Activated CD4-positive, alpha-beta memory T cell treated with anti-CD3 and anti-CD28 coated beads, Interleukin-2, amount 10 ng/mL, durations not matched to agents 7 days and 5 days (primary cell): Measurements from ENCODE around the gene INPP5F. TPM values are rescaled to one million over a fixed set of nuclear protein-coding genes. Genes with fewer than 3 reads are reported as not detected.

Experiments used
- CTCF ChIA-PET: fragments of 350-600 bp; sonication (Branson Sonifier 250); formaldehyde crosslinking; loops from one replicate; lab custom pipeline; 2021; ENCODE audit warnings: antibody characterized with exemption, inconsistent platforms; lab: Charles Lee
- POLR2A ChIA-PET: fragments of 350-600 bp; sonication (Branson Sonifier 250); formaldehyde crosslinking; loops from one replicate; lab custom pipeline; 2021; ENCODE audit warnings: antibody characterized with exemption; lab: Charles Lee
- DNase-seq: peaks from one replicate; pipeline ENCODE4 v3.0.0-alpha.2; 2020
- H3K27ac Mint-ChIP-seq: one replicate; pipeline ENCODE4 v1.8.0; 2021; ENCODE audit warnings: mild to moderate bottlenecking, mixed read lengths
- H3K27me3 Mint-ChIP-seq: one replicate; pipeline ENCODE4 v1.8.0; 2021; ENCODE audit warnings: mixed read lengths
- H3K36me3 Mint-ChIP-seq: one replicate; pipeline ENCODE4 v1.8.0; 2021; ENCODE audit warnings: low read depth, mixed read lengths
- H3K4me1 Mint-ChIP-seq: one replicate; pipeline ENCODE4 v1.8.0; 2021; ENCODE audit warnings: mixed read lengths
- H3K4me3 Mint-ChIP-seq: one replicate; pipeline ENCODE4 v1.8.0; 2021; ENCODE audit warnings: mild to moderate bottlenecking, mixed read lengths
- H3K9me3 Mint-ChIP-seq: one replicate; pipeline ENCODE4 v1.8.0; 2021; ENCODE audit warnings: mixed read lengths
- total RNA-seq, 2 experiments: library from RNA; stranded (reverse); gene quantifications; one replicate each; pipeline ENCODE4 v1.2.3, GENCODE V29; 2021

INPP5F gene
- total RNA-seq, 2 experiments from 2014 or later: 11.8 to 15.0 TPM

- Mint-ChIP-seq H3K9me3 (peaks cover 23% of the 10 kb centered on the region), H3K27ac (no peak overlapping the region), H3K4me1 (peaks cover 8% of the 10 kb centered on the region), H3K36me3 (peaks cover 13% of the 10 kb centered on the region), H3K4me3 (no peak overlapping the region), H3K27me3 (peaks cover 2% of the 10 kb centered on the region)
- no peak for DNase-seq
- ChIA-PET POLR2A (interaction anchor here (0.8 to 1.1 kb wide), 2 partner anchors 9 to 12 kb away, joined by 3 to 4 read pairs; partner anchors contain the start of gene INPP5F), CTCF (interaction anchor here (1.0 to 1.6 kb wide), 2 partner anchors 12 to 27 kb away, joined by 5 to 6 read pairs; partner anchors contain the start of gene INPP5F)
Observed at GRCh38 chr10:119713744-119714483, 11.9 kb upstream of the INPP5F start.

DNA sequence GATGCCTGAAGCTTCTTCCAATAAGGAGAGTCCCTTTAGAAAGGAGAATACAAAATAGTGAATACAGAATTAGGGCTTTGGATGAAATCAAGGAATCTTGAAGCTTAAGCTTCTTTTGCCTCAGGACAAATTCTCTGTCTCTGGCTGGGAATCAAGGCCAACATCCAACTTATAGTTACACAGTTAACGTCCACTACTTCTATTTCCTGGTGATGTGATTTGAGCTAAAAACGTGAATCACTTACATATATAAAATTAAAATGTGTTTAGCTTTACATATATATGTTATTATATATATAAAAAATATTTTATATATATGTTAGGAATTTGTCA is 11.4 kb upstream of the INPP5F start:
- H3K4me1 Mint-ChIP-seq: peaks cover 2% of the 10 kb centered on the region
- peaks cover 2% of the 10 kb centered on the region for H3K27me3 Mint-ChIP-seq
- no peak for DNase-seq
- no peak overlapping the region for H3K4me3 Mint-ChIP-seq
- ChIA-PET POLR2A (interaction anchor here (1.1 kb wide), 1 partner anchor 10 kb away, joined by 4 read pairs; no protein-coding TSS in a partner anchor), CTCF (interaction anchor here (1.0 to 1.6 kb wide), 2 partner anchors 11 to 27 kb away, joined by 5 to 6 read pairs; partner anchors contain the start of gene INPP5F)
- H3K9me3 Mint-ChIP-seq: peaks cover 18% of the 10 kb centered on the region
- H3K36me3 Mint-ChIP-seq: peaks cover 13% of the 10 kb centered on the region
- no peak overlapping the region for H3K27ac Mint-ChIP-seq

- POLR2A ChIA-PET: interaction anchor here (0.7 to 2.1 kb wide), 4 partner anchors 10 to 607 kb away, joined by 3 to 8 read pairs (median 4); partner anchors contain the start of gene INPP5F
Observed at GRCh38 chr10:119715628-119716505, 10.0 kb upstream of the INPP5F start.

DNA sequence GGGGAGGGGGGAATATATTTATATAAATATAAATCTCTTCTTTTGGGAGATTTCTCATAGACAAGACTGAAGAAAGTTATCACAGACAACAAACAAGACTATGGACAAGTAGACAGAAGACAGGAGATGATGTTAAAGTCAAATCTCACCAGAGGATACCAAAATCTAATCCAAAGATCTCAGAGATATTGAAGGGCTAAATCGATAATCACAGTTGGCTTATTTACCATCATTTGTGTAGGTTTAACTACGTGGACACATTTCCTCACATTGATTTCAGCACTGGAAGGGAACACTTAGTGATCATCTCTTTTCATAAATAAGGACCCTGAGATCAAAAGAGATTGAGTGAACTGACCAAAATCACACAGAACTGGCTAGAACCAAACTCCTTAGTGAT is 2.7 kb upstream of the INPP5F start:
- H3K4me3 Mint-ChIP-seq: no peak overlapping the region
- H3K27ac Mint-ChIP-seq: no peak overlapping the region
- ChIA-PET POLR2A (no interaction called here), CTCF (no interaction called here)
- H3K4me1 Mint-ChIP-seq: peaks cover 28% of the 10 kb centered on the region
- H3K9me3 Mint-ChIP-seq: peaks cover 7% of the 10 kb centered on the region
- peaks cover 2% of the 10 kb centered on the region for H3K27me3 Mint-ChIP-seq
- no peak for DNase-seq
- H3K36me3 Mint-ChIP-seq: peaks cover 5% of the 10 kb centered on the region

More at GRCh38 chr10:119715628-119716505, 10.0 kb upstream of the INPP5F start:
- Mint-ChIP-seq H3K4me3 (no peak overlapping the region), H3K9me3 (peaks cover 14% of the 10 kb centered on the region), H3K36me3 (peaks cover 9% of the 10 kb centered on the region), H3K27ac (no peak overlapping the region), H3K4me1 (no peaks in the 10 kb centered on the region), H3K27me3 (peaks cover 2% of the 10 kb centered on the region)
- CTCF ChIA-PET: interaction anchor here (0.9 to 1.6 kb wide), 3 partner anchors 10 to 29 kb away, joined by 3 read pairs; partner anchors contain the start of gene INPP5F
- DNase-seq: no peak

- peaks cover 32% of the 10 kb centered on the region for H3K4me1 Mint-ChIP-seq
- H3K36me3 Mint-ChIP-seq: peaks cover 5% of the 10 kb centered on the region
- H3K9me3 Mint-ChIP-seq: peaks cover 7% of the 10 kb centered on the region
- DNase-seq: no peak
- peaks cover 2% of the 10 kb centered on the region for H3K27me3 Mint-ChIP-seq
- CTCF ChIA-PET: interaction anchor here (3.4 kb wide), 1 partner anchor 27 kb away, joined by 13 read pairs; no protein-coding TSS in a partner anchor
- no peak overlapping the region for H3K4me3 Mint-ChIP-seq
- H3K27ac Mint-ChIP-seq: no peak overlapping the region
- POLR2A ChIA-PET: interaction anchor here (1.0 to 3.9 kb wide), 2 partner anchors 17 to 60 kb away, joined by 3 to 68 read pairs; no protein-coding TSS in a partner anchor
Observed at GRCh38 chr10:119723624-119724023, 2.2 kb upstream of the INPP5F start.

GRCh38 chr10:119724593-119725516 is 995 bp upstream of the INPP5F start:
- H3K4me3 Mint-ChIP-seq: peak overlapping the region; percentile 78
- H3K27ac Mint-ChIP-seq: no peak overlapping the region
- peaks cover 2% of the 10 kb centered on the region for H3K27me3 Mint-ChIP-seq
- peaks cover 7% of the 10 kb centered on the region for H3K9me3 Mint-ChIP-seq
- no peak for DNase-seq
- H3K4me1 Mint-ChIP-seq: peaks cover 37% of the 10 kb centered on the region
- ChIA-PET POLR2A (interaction anchor here (0.9 to 3.9 kb wide), 13 partner anchors 9 to 148 kb away, joined by 3 to 68 read pairs (median 8); partner anchors contain the start of genes BAG3 and MCMBP), CTCF (interaction anchor here (0.7 to 3.8 kb wide), 13 partner anchors 10 to 615 kb away, joined by 3 to 34 read pairs (median 5); no protein-coding TSS in a partner anchor)
- peaks cover 5% of the 10 kb centered on the region for H3K36me3 Mint-ChIP-seq

DNA sequence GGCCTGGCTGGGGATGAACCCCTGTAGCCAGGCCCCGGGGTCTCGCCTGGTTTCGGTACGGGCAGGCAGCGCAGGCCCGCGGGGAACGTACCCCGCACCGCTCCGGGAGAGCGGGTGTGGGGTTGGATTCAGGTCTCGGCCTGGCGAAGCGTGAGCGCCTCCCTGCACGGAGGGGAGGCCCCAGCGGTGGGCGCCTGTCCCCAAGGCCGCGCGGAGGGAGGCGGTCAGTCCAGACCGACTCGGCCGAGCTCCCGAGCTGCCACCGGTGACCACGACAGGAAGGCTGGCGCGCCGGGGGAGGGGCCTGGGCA is 378 bp upstream of the INPP5F start:
- DNase-seq: no peak
- POLR2A ChIA-PET: interaction anchor here (0.6 to 3.9 kb wide), 18 partner anchors 9 to 147 kb away, joined by 3 to 68 read pairs (median 6); partner anchors contain the start of genes BAG3 and MCMBP
- Mint-ChIP-seq H3K27ac (peak overlapping the region; percentile 31), H3K4me1 (peaks cover 37% of the 10 kb centered on the region), H3K9me3 (peaks cover 4% of the 10 kb centered on the region), H3K4me3 (peak overlapping the region; percentile 78), H3K36me3 (peaks cover 5% of the 10 kb centered on the region), H3K27me3 (peaks cover 2% of the 10 kb centered on the region)
- CTCF ChIA-PET: interaction anchor here (0.7 to 3.8 kb wide), 14 partner anchors 10 to 614 kb away, joined by 3 to 34 read pairs (median 4); no protein-coding TSS in a partner anchor

DNA sequence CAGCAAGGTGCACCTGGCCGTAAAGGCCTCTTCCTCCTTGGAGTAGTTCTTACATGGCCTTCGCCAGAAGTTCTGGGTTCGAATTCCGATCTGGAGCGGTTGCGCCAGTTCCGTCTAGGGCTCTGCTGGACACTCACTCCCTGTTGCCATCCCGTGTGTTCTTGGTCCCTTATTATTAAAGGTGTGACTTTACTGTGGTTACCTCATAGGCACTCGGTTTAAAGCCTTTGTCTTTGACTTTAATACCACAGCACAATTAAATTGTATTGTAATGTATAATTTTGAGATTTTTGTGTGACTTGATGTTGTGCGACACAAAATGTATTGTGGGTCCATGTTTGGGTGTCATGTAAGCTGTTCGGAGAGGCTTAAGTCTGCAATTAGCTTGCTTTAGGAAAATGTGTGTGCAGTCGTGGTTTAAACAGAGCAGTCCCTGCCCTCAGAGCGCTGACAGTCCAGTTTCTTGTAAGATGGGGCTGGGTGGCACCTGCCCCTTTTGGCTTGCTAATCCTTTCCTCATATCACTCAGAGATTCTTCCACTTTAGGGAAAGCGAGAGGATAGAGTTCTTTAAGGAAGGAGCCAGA is 919 bp downstream of the INPP5F start:
- peaks cover 2% of the 10 kb centered on the region for H3K27me3 Mint-ChIP-seq
- H3K36me3 Mint-ChIP-seq: peaks cover 3% of the 10 kb centered on the region
- H3K9me3 Mint-ChIP-seq: no peaks in the 10 kb centered on the region
- POLR2A ChIA-PET: interaction anchor here (0.8 to 3.9 kb wide), 16 partner anchors 9 to 209 kb away, joined by 3 to 68 read pairs (median 4); partner anchors contain the start of genes BAG3 and MCMBP
- DNase-seq: no peak
- peak overlapping the region; percentile 86 for H3K4me3 Mint-ChIP-seq
- CTCF ChIA-PET: interaction anchor here (0.6 to 3.8 kb wide), 12 partner anchors 9 to 518 kb away, joined by 3 to 34 read pairs (median 4); no protein-coding TSS in a partner anchor
- peaks cover 37% of the 10 kb centered on the region for H3K4me1 Mint-ChIP-seq
- peak overlapping the region; percentile 71 for H3K27ac Mint-ChIP-seq

GRCh38 chr10:119728172-119728800 is 2.4 kb downstream of the INPP5F start:
- H3K9me3 Mint-ChIP-seq: no peaks in the 10 kb centered on the region
- DNase-seq: no peak
- no peak overlapping the region for H3K27ac Mint-ChIP-seq
- H3K4me1 Mint-ChIP-seq: peaks cover 37% of the 10 kb centered on the region
- POLR2A ChIA-PET: interaction anchor here (0.7 to 1.3 kb wide), 4 partner anchors 22 to 186 kb away, joined by 3 to 4 read pairs (median 3); partner anchors contain the start of genes MCMBP and RGS10
- CTCF ChIA-PET: interaction anchor here (0.8 to 1.7 kb wide), 5 partner anchors 16 to 131 kb away, joined by 3 to 6 read pairs (median 3); no protein-coding TSS in a partner anchor
- peaks cover 2% of the 10 kb centered on the region for H3K27me3 Mint-ChIP-seq
- peaks cover 5% of the 10 kb centered on the region for H3K36me3 Mint-ChIP-seq
- H3K4me3 Mint-ChIP-seq: no peak overlapping the region

DNA sequence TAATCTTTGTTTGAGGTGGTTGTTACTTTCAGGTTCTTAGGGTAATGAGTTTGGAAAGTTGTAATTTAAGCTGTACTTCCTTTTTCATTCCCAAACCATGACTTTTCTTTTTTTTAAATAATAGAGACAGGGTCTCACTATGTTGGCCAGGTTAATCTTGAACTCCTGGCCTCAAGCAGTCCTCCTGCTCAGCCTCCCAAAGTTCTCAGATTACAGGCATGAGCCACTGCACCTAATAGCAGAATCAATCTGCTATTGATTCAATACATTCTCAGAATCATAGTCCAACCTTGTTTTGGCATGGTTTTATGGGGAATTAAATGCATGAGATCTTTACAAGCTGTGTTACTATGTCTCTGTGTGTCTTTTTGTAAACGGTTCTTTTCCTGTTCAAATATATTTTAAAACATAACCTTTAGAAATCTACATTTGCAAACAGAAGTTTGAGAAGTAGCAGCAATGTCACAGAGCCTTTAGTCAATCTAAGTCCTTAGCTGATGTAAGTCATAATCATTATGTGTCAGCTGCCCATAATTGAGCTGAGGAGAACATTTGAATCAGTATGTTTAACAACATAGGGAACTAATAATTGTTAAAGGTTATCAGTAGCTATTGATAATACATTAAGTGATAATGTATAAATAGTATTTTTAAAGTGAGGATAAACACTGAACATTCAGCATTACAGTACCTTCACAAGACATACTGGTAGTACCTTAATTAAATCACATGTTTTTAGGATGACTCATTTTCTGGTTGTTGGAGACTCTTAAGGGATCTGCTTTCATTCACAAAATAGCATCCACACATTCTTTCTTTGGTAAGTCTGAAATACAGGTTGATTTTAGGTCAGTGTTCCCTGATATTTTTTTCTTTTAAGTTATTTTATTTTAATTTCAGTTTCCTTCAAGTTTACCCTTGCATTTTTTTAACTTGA is 8.8 kb downstream of the INPP5F start:
- no peak overlapping the region for H3K4me3 Mint-ChIP-seq
- peaks cover 15% of the 10 kb centered on the region for H3K4me1 Mint-ChIP-seq
- H3K27ac Mint-ChIP-seq: no peak overlapping the region
- no peaks in the 10 kb centered on the region for H3K27me3 Mint-ChIP-seq
- H3K36me3 Mint-ChIP-seq: peaks cover 6% of the 10 kb centered on the region
- DNase-seq: no peak
- ChIA-PET POLR2A (interaction anchor here (2.2 to 4.8 kb wide), 2 partner anchors 8 to 30 kb away, joined by 8 to 24 read pairs; partner anchors contain the start of gene INPP5F), CTCF (interaction anchor here (1.1 to 2.5 kb wide), 4 partner anchors 9 to 49 kb away, joined by 3 to 11 read pairs (median 4); partner anchors contain the start of gene INPP5F)
- H3K9me3 Mint-ChIP-seq: no peaks in the 10 kb centered on the region
